ENCODE results near the gene AP2A2.

Gene AP2A2

GRCh38 chr11:1009371-1009770 is 83.7 kb downstream of the AP2A2 start:
- Histone ChIP-seq H3K27me3 (replicated peaks) (no peaks in the 10 kb centered on the region), H3K27ac (no peak overlapping the region), H3K4me3 (ENCODE audit: low read depth, low read length) (no peak overlapping the region), H3K36me3 (replicated peaks) (peaks cover 40% of the 10 kb centered on the region)
- no peak for TF ChIP-seq CTCF (IDR thresholded peaks at IDR 0.05; ENCODE audit: low read depth, low read length, missing control alignments)
- in situ Hi-C loops (cut with HindIII; ENCODE audit: low pct_ligation_motif_present, low sequenced_read_pairs): no loop called here
- no peak for DNase-seq

- in situ Hi-C loops (cut with HindIII; ENCODE audit: low pct_ligation_motif_present, low sequenced_read_pairs): no loop called here
- DNase-seq: no peak
- H3K36me3 ChIP-seq (replicated peaks): peaks cover 38% of the 10 kb centered on the region
These were observed 84.3 kb downstream of the AP2A2 start for GRCh38 chr11:1009991-1010390.

GRCh38 chr11:1010551-1011319 is 85.1 kb downstream of the AP2A2 start:
- TF ChIP-seq CTCF (IDR thresholded peaks at IDR 0.05; ENCODE audit: low read depth, low read length, missing control alignments): no peak
- no peak for DNase-seq
- in situ Hi-C loops (cut with HindIII; ENCODE audit: low pct_ligation_motif_present, low sequenced_read_pairs): no loop called here
- Histone ChIP-seq H3K27ac (no peak overlapping the region), H3K27me3 (replicated peaks) (no peaks in the 10 kb centered on the region), H3K4me3 (ENCODE audit: low read depth, low read length) (no peak overlapping the region), H3K36me3 (replicated peaks) (peaks cover 32% of the 10 kb centered on the region)

More at GRCh38 chr11:1009991-1010390, 84.3 kb downstream of the AP2A2 start:
- no peak overlapping the region for H3K27ac ChIP-seq
- TF ChIP-seq CTCF (IDR thresholded peaks at IDR 0.05; ENCODE audit: low read depth, low read length, missing control alignments): no peak
- no peaks in the 10 kb centered on the region for H3K27me3 ChIP-seq (replicated peaks)
- no peak overlapping the region for H3K4me3 ChIP-seq (ENCODE audit: low read depth, low read length)

- TF ChIP-seq CTCF (IDR thresholded peaks at IDR 0.05; ENCODE audit: low read depth, low read length, missing control alignments): no peak
- no peak for DNase-seq
- in situ Hi-C loops (cut with HindIII; ENCODE audit: low pct_ligation_motif_present, low sequenced_read_pairs): no loop called here
- peaks cover 32% of the 10 kb centered on the region for H3K36me3 ChIP-seq (replicated peaks)
- no peak overlapping the region for H3K4me3 ChIP-seq (ENCODE audit: low read depth, low read length)
- H3K27me3 ChIP-seq (replicated peaks): no peaks in the 10 kb centered on the region
- H3K27ac ChIP-seq: no peak overlapping the region
These were observed 85.6 kb downstream of the AP2A2 start for GRCh38 chr11:1011320-1011698.

GRCh38 chr11:1012291-1012690 is 86.6 kb downstream of the AP2A2 start:
- no peaks in the 10 kb centered on the region for H3K27me3 ChIP-seq (replicated peaks)
- no peak overlapping the region for H3K27ac ChIP-seq
- H3K36me3 ChIP-seq (replicated peaks): peaks cover 25% of the 10 kb centered on the region
- DNase-seq: no peak
- no peak for TF ChIP-seq CTCF (IDR thresholded peaks at IDR 0.05; ENCODE audit: low read depth, low read length, missing control alignments)
- in situ Hi-C loops (cut with HindIII; ENCODE audit: low pct_ligation_motif_present, low sequenced_read_pairs): no loop called here
- no peak overlapping the region for H3K4me3 ChIP-seq (ENCODE audit: low read depth, low read length)
